AG10803 (cell line): Measurements from ENCODE around the gene CBX5.

Experiments used
- DNase-seq: peaks from one replicate; pipeline ENCODE4 v3.0.0; 2010; ENCODE audit warnings: low read depth
- H3K4me3 ChIP-seq: 2 replicates; pipeline ENCODE4 v1.5.1; 2011; ENCODE audit warnings: mild to moderate bottlenecking, low read length, control low read depth
- CTCF ChIP-seq: conservative IDR thresholded peaks from 2 replicates; pipeline ENCODE4 v1.5.1; 2011; ENCODE audit warnings: mild to moderate bottlenecking, low read length, control low read depth, inconsistent platforms

Gene CBX5

GRCh38 chr12:54253240-54253639, 26.7 kb downstream of the CBX5 start:
- no peak overlapping the region for H3K4me3 ChIP-seq
- TF ChIP-seq CTCF = no peak
- no peak for DNase-seq

GRCh38 chr12:54251667-54252284, 28.1 kb downstream of the CBX5 start:
- peak; percentile 83 for TF ChIP-seq CTCF
- H3K4me3 ChIP-seq = no peak overlapping the region
- DNase-seq = peak; percentile 56

- TF ChIP-seq CTCF = no peak
- no peak overlapping the region for H3K4me3 ChIP-seq
- no peak for DNase-seq
Observed at GRCh38 chr12:54249489-54249888, 30.4 kb downstream of the CBX5 start.

GRCh38 chr12:54246011-54246641, 33.8 kb downstream of the CBX5 start:
- TF ChIP-seq CTCF = no peak
- no peak overlapping the region for H3K4me3 ChIP-seq
- DNase-seq = no peak

GRCh38 chr12:54240971-54241588, 38.8 kb downstream of the CBX5 start:
- TF ChIP-seq CTCF = no peak
- DNase-seq = no peak
- no peak overlapping the region for H3K4me3 ChIP-seq

GRCh38 chr12:54240129-54240528, 39.8 kb downstream of the CBX5 start:
- TF ChIP-seq CTCF = no peak
- no peak overlapping the region for H3K4me3 ChIP-seq
- DNase-seq = no peak

- no peak for DNase-seq
- no peak for TF ChIP-seq CTCF
- H3K4me3 ChIP-seq = no peak overlapping the region
Observed at GRCh38 chr12:54239620-54240019, 40.3 kb downstream of the CBX5 start.
